Colonic mucosa (tissue), 4 donors: ENCODE results near the gene CD7. TPM values are rescaled to one million over a fixed set of nuclear protein-coding genes. Genes with fewer than 3 reads are reported as not detected.

Source experiments
- DNase-seq: peaks from one replicate; pipeline ENCODE4 v3.0.0-alpha.2; 2020
- H3K27ac ChIP-seq: fragments of 200-600 bp; one replicate; pipeline ENCODE4 v1.8.0; 2021
- H3K27me3 ChIP-seq: fragments of 200-600 bp; one replicate; pipeline ENCODE4 v1.8.0; 2021
- H3K36me3 ChIP-seq: fragments of 200-600 bp; one replicate; pipeline ENCODE4 v1.8.0; 2021
- H3K4me1 ChIP-seq: fragments of 200-600 bp; one replicate; pipeline ENCODE4 v1.8.0; 2021; ENCODE audit warnings: mild to moderate bottlenecking
- H3K4me3 ChIP-seq: fragments of 200-600 bp; one replicate; pipeline ENCODE4 v1.8.0; 2021
- H3K9ac ChIP-seq, 2 donors: one replicate each; pipeline ENCODE4 v1.7.0; 2013; ENCODE audit warnings: control low read depth in 2 of 2, low read depth in 2 of 2, low read length in 2 of 2
- H3K9me3 ChIP-seq: fragments of 200-600 bp; one replicate; pipeline ENCODE4 v1.8.0; 2021
- intact Hi-C: fragments of 100-400 bp; cut with DNase I; formaldehyde crosslinking; loops from one replicate; pipeline ENCODE4 v1.14.1; 2022
- total RNA-seq, 2 donors: library from RNA; stranded (reverse); fragmentation: NEBNext Ultra II Directional in 1 of 2; extraction: Animal tissue kit (Norgen Biotek cat#: 25700) in 1 of 2; gene quantifications; one replicate each; pipeline ENCODE4 v1.2.1, GENCODE V29; 2021
- TF ChIP-seq, protein P1 (sequence below): fragments of 200-600 bp; IDR thresholded peaks from one replicate; pipeline ENCODE4 v1.8.0; 2022; ENCODE audit warnings: antibody characterized with exemption, mild to moderate bottlenecking
- donor health status: healthy.
- donor health status: DM: no; HTN: no; CAD: no.
- donor health status: DM: no; HTN: no; CAD: no.

The CD7 gene
- total RNA-seq, 2 donors from 2014 or later, result 4.2 to 5.0 TPM

DNA sequence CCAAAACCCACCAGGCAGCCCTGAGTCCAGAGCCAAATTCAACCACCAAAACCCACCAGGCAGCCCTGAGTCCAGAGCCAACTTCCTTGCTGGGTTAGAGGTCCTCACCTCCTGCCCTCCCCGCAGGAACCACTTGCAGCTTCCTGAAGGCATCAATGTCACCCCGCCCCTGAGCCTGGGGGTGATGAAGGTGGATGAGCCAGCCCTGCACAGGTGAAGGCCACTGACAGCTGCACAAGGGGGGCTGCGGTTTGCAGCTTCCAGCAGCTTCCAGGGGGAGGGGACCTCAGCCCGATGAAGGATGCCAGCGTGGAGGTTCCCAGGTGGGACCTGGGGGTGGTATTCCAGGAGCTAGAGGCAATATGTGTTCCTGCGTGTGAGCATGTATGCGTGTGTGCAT, 36.3 kb downstream of the CD7 start:
- Histone ChIP-seq H3K4me3 (no peak overlapping the region), H3K27ac (no peak overlapping the region), H3K36me3 (no peaks in the 10 kb centered on the region), H3K9me3 (no peaks in the 10 kb centered on the region), H3K9ac (no peak overlapping the region), H3K4me1 (no peaks in the 10 kb centered on the region), H3K27me3 (no peaks in the 10 kb centered on the region)
- intact Hi-C loops, result no loop called here
- TF ChIP-seq, protein P1, sequence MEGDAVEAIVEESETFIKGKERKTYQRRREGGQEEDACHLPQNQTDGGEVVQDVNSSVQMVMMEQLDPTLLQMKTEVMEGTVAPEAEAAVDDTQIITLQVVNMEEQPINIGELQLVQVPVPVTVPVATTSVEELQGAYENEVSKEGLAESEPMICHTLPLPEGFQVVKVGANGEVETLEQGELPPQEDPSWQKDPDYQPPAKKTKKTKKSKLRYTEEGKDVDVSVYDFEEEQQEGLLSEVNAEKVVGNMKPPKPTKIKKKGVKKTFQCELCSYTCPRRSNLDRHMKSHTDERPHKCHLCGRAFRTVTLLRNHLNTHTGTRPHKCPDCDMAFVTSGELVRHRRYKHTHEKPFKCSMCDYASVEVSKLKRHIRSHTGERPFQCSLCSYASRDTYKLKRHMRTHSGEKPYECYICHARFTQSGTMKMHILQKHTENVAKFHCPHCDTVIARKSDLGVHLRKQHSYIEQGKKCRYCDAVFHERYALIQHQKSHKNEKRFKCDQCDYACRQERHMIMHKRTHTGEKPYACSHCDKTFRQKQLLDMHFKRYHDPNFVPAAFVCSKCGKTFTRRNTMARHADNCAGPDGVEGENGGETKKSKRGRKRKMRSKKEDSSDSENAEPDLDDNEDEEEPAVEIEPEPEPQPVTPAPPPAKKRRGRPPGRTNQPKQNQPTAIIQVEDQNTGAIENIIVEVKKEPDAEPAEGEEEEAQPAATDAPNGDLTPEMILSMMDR, result no peak
- no peak for DNase-seq

DNA sequence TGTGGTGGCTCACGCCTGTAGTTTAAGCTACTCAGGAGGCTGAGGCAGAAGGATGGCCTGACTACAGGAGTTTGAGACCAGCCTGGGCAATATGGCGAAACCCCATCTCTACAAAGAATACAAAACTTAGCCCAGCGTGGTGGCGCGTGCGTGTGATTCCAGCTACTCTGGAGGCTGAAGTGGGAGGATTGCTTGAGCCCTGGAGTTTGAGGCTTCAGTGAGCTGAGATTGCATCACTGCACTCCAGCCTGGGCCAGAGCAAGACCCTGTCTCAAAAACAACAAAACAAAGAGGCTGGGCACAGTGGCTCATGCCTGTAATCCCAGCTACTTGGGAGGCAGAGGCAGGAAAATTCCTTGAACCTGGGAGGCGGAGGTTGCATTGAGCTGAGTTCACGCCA, 36.9 kb downstream of the CD7 start:
- Histone ChIP-seq H3K27ac (no peak overlapping the region), H3K4me1 (no peaks in the 10 kb centered on the region), H3K27me3 (no peaks in the 10 kb centered on the region), H3K9ac (no peak overlapping the region), H3K9me3 (no peaks in the 10 kb centered on the region), H3K4me3 (no peak overlapping the region), H3K36me3 (no peaks in the 10 kb centered on the region)
- DNase-seq, result no peak
- TF ChIP-seq, protein P1, result no peak
- intact Hi-C loops, result no loop called here

DNA sequence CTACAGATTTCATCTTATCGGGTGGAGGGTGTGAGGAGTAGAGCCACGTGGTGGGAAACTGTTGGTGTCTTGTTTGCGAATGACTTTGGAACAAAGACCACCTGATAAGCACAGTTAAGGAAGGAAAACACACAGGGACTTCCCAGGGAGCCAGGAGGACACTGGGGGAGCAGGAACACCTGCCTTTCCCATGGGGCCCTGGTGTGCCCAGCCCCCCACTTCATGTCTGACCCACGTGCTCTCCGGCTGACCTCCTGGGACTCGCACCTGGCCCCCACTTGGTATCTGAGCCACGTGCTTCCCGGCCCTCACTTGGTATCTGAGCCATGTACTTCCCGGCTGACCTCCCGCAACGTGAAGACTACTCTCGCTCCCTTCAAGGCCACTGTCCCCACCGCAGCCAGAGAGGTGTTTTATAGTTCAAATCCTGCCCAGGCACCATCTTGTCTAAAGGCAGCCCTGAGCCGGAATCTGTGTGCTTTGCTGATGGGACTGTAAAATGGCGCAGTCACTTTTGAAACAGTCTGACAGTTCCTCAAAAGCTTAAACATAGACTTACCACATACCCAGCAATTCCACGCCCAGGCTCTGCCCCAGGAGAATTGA, 38.5 kb downstream of the CD7 start:
- H3K27ac ChIP-seq, result no peak overlapping the region
- no peak for DNase-seq

DNA sequence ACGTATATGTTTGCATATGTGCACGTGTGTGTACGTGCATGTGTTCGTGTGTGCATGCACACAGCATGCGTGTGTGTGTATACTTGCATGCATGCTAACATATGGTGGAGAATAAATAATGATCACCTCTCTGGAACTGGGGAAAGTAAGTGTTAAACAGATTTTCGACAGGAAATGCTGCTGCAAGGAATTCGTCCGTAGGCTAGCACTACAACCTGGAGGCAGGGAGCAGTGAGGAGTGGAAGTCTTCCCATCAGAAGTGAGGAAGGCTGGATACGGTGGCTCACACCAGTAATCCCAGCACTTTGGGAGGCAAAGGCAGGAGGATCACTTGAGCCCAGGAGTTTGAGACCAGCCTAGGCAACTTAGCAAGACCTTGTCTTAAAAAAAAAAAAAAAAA, 39.1 kb downstream of the CD7 start:
- Histone ChIP-seq H3K9ac (no peak overlapping the region), H3K27ac (no peak overlapping the region)
- DNase-seq, result no peak

More for the DNA sequence above, 38.5 kb downstream of the CD7 start:
- H3K36me3 ChIP-seq, result no peaks in the 10 kb centered on the region
- TF ChIP-seq, protein P1, result no peak
- H3K9ac ChIP-seq, result no peak overlapping the region
- H3K27me3 ChIP-seq, result no peaks in the 10 kb centered on the region
- intact Hi-C loops, result no loop called here
- no peaks in the 10 kb centered on the region for H3K9me3 ChIP-seq
- H3K4me1 ChIP-seq, result peaks cover 3% of the 10 kb centered on the region
- no peak overlapping the region for H3K4me3 ChIP-seq

DNA sequence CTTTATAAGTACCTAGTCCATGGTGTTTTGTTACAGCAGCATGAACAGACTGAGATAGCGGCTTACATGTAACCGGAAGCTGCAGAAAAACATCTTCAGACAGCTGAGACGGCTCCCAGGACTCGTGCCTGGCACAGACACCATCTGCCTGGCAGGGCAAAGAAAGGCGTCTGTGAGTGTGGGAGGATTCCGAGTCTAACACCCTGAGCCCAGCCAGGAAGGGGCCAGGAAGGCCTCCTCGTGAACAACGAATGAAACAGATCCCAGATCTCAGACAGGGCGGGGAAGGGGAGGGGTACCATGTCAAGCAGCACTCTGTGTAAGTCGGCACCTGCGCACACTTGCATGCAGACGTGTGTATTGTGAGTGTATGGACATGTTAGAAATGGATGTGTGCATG, 39.6 kb downstream of the CD7 start:
- Histone ChIP-seq H3K27ac (no peak overlapping the region), H3K27me3 (no peaks in the 10 kb centered on the region), H3K9me3 (no peaks in the 10 kb centered on the region), H3K36me3 (no peaks in the 10 kb centered on the region), H3K9ac (no peak overlapping the region), H3K4me3 (no peak overlapping the region), H3K4me1 (peaks cover 3% of the 10 kb centered on the region)
- TF ChIP-seq, protein P1, result no peak
- intact Hi-C loops, result no loop called here
- DNase-seq, result no peak

More for the DNA sequence above, 39.1 kb downstream of the CD7 start:
- H3K9me3 ChIP-seq, result no peaks in the 10 kb centered on the region
- no peak overlapping the region for H3K4me3 ChIP-seq
- TF ChIP-seq, protein P1, result no peak
- intact Hi-C loops, result no loop called here
- H3K27me3 ChIP-seq, result no peaks in the 10 kb centered on the region
- H3K36me3 ChIP-seq, result no peaks in the 10 kb centered on the region
- H3K4me1 ChIP-seq, result peaks cover 3% of the 10 kb centered on the region
